Testis (tissue), 3 donors: ENCODE measurements around the gene CRADD. TPM values are rescaled to one million over a fixed set of nuclear protein-coding genes. Genes with fewer than 3 reads are reported as not detected.

ENCODE experiments used
- DNase-seq: peaks from one replicate; pipeline ENCODE4 v3.0.0-alpha.2; 2019
- H3K27ac ChIP-seq, 2 donors: fragments of 200-600 bp; sonication (generic); one replicate each; pipeline ENCODE4 v1.5.1; 2019
- H3K27me3 ChIP-seq: fragments of 200-600 bp; sonication (generic); one replicate; pipeline ENCODE4 v1.5.1; 2019
- H3K36me3 ChIP-seq: fragments of 200-600 bp; sonication (generic); one replicate; pipeline ENCODE4 v1.5.1; 2017; ENCODE audit warnings: low read depth; ENCODE audit errors: missing control alignments
- H3K4me1 ChIP-seq: fragments of 200-600 bp; sonication (generic); one replicate; pipeline ENCODE4 v1.5.1; 2019
- H3K4me3 ChIP-seq, 2 donors: fragments of 200-600 bp; sonication (generic); one replicate each; pipeline ENCODE4 v1.5.1; 2017 to 2019
- H3K9me3 ChIP-seq: fragments of 200-600 bp; sonication (generic); one replicate; pipeline ENCODE4 v1.5.1; 2017
- POLR2A ChIP-seq: fragments of 450-650 bp; IDR thresholded peaks from one replicate; pipeline ENCODE4 v1.6.1; 2017; ENCODE audit warnings: antibody characterized with exemption, mild to moderate bottlenecking, moderate library complexity
- WGBS, 2 donors: methylation state at CpG; one replicate each; pipeline ENCODE4 v1.1.5; 2018; 5-methylcytosine and 5-hydroxymethylcytosine counted together
- intact Hi-C: fragments of 100-400 bp; cut with DNase I; formaldehyde crosslinking; loops from one replicate; pipeline ENCODE4 v1.15.1; 2023; ENCODE audit warnings: low total_unique reads
- polyA plus RNA-seq: library from polyadenylated mRNA; stranded (reverse); fragments of 350-450 nt; fragmentation: Illumina TruSeq; extraction: RNeasy Lipid Tissue Mini Kit (QIAGEN cat#74804); gene quantifications from one replicate; pipeline ENCODE4 v1.2.3, GENCODE V29; 2014; ENCODE audit warnings: low read depth, low replicate concordance; ENCODE audit not compliant: insufficient read depth
- total RNA-seq, 2 donors: library from RNA; depleted of rRNA; stranded (reverse); fragments of >200 nt; gene quantifications; one replicate each; pipeline ENCODE4 v1.2.3, GENCODE V29; 2016
- TF ChIP-seq, protein P1 (sequence below), 3 experiments: fragments of 450-650 bp in 2 of 3; fragments of 200-600 bp in 1 of 3; sonication (generic) in 1 of 3; IDR thresholded peaks; one replicate each; pipeline ENCODE4 v1.5.1; 2016 to 2019; ENCODE audit warnings: antibody characterized with exemption in 3 of 3, mild to moderate bottlenecking in 2 of 3, moderate library complexity in 1 of 3

Gene CRADD
- total and polyA plus RNA-seq, 3 donors from 2014 or later = 43.2 to 53.0 (median 46.0) TPM

DNA sequence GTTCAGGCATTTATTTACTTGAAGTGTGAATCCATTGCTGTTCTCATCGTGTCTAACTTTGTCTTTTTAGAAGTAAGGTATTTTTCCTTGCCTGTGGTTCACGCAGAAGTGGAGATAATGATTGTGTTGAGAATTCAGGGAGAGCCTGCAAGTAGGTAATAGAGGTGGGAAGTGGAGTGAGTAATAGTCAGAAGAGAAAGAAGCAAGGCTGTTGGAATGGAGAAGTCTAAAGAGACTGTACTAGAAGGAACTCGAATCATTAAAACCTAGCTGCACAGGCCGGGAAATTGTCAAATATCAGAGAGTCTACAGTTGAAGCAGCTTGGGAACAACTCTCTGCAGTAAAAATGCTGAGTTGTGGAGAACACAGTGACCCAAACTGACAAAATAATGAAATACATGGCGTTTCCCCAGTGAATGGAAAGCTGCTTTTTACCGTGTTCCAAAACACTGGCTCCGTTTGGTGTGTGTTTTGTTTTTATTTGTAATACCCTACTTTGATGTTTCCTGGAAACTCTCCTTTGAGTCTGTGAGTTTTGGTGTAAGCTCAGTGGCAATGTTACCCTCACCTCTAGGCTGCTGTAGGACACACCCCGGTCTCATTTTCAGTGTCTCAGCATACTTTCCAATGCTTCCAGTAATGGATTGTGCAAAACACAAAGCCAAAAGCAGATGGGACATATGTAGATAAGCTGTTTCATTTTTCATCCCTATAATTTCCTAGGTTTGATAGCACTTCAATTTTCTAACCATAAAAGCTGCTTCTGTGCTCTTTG lies 146.6 kb downstream of the CRADD start:
- Histone ChIP-seq H3K27ac (no peak overlapping the region), H3K4me1 (peaks cover 14% of the 10 kb centered on the region), H3K27me3 (no peaks in the 10 kb centered on the region), H3K36me3 (no peaks in the 10 kb centered on the region), H3K9me3 (no peaks in the 10 kb centered on the region), H3K4me3 (no peak overlapping the region)
- intact Hi-C loops = no loop called here
- DNase-seq = no peak
- WGBS, 2 donors = 47 to 52% methylated on average over 8 of the region's 8 CpGs
- TF ChIP-seq, protein P1, sequence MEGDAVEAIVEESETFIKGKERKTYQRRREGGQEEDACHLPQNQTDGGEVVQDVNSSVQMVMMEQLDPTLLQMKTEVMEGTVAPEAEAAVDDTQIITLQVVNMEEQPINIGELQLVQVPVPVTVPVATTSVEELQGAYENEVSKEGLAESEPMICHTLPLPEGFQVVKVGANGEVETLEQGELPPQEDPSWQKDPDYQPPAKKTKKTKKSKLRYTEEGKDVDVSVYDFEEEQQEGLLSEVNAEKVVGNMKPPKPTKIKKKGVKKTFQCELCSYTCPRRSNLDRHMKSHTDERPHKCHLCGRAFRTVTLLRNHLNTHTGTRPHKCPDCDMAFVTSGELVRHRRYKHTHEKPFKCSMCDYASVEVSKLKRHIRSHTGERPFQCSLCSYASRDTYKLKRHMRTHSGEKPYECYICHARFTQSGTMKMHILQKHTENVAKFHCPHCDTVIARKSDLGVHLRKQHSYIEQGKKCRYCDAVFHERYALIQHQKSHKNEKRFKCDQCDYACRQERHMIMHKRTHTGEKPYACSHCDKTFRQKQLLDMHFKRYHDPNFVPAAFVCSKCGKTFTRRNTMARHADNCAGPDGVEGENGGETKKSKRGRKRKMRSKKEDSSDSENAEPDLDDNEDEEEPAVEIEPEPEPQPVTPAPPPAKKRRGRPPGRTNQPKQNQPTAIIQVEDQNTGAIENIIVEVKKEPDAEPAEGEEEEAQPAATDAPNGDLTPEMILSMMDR (IDR thresholded peaks at IDR 0.05) = no peak
- no peak for TF ChIP-seq POLR2A

DNA sequence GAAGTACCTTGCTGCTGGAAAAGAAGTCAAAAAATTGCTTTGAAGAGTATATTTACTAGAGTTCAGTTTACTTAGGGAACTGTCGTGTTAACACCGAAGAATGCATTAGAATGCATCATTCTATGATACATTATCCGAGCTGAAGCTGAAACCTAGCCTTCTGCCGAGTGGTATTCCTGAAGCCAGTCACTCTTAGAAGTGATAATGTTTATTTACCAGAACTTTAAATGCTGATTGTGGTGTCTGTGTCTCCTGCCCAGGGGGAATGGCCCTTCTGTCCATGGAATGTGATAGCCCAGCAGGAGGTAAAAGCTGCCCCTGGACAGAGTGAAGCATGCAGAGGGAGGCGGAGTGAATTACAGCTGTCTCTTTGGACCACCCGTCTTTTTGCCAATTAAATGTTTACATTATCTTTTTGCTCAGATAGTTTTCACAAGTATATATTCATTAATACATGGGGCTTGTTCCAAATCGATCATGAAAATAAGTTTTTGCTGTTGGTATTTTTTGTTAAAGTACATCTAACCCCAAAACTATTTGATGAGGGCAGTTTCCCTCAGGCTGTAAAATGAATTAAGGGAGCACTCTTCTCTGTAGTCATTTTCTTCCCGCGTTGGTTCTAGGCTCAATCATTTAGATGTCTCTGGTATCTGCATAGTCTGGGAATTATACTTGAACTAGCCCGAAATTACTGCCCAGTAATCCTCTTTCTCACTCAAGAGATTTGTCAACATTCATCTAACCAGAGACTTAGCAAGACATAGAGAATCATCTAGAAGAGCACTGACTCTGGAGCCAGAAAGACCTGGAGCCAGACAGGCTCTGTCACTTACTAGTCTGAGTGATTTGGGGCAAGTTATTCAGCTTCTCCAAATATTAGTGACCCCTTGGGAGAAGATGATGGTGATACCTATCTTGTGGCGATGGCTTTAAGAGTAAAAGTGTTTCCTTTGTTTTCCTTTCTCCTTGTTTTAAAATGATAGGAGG lies 147.6 kb downstream of the CRADD start:
- DNase-seq = no peak
- H3K4me1 ChIP-seq = peaks cover 11% of the 10 kb centered on the region
- TF ChIP-seq, protein P1 (IDR thresholded peaks at IDR 0.05) = no peak
- TF ChIP-seq POLR2A = no peak
- H3K9me3 ChIP-seq = no peaks in the 10 kb centered on the region
- no peak overlapping the region for H3K4me3 ChIP-seq
- 69 to 76% methylated on average over 11 of the region's 11 CpGs for WGBS, 2 donors
- H3K36me3 ChIP-seq = no peaks in the 10 kb centered on the region
- intact Hi-C loops = no loop called here
- H3K27me3 ChIP-seq = no peaks in the 10 kb centered on the region
- no peak overlapping the region for H3K27ac ChIP-seq

DNA sequence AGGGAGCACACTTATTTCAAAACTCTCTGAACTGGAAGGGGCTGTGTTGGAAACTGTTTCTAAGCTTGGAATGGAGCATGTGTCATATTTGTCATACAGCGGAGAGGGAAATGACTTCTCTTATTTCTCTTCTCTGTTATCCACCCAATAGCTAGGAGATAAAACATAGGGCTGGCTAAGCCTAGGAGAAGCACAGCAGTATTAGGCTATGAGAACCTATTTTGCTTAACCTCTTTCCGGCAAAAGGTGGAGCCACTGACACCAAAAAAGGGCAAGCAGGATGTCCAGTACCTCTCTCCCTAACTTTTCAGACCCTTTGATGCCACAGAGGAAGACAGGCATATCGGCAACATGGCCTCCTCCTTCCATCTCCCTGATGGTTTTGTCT lies 148.3 kb downstream of the CRADD start:
- TF ChIP-seq, protein P1 (IDR thresholded peaks at IDR 0.05) = no peak
- no peak for TF ChIP-seq POLR2A
- Histone ChIP-seq H3K36me3 (no peaks in the 10 kb centered on the region), H3K27me3 (no peaks in the 10 kb centered on the region), H3K27ac (no peak overlapping the region), H3K4me3 (no peak overlapping the region), H3K4me1 (peaks cover 11% of the 10 kb centered on the region), H3K9me3 (no peaks in the 10 kb centered on the region)
- 48 to 68% methylated on average over 3 of the region's 3 CpGs for WGBS, 2 donors
- no peak for DNase-seq
- intact Hi-C loops = no loop called here

DNA sequence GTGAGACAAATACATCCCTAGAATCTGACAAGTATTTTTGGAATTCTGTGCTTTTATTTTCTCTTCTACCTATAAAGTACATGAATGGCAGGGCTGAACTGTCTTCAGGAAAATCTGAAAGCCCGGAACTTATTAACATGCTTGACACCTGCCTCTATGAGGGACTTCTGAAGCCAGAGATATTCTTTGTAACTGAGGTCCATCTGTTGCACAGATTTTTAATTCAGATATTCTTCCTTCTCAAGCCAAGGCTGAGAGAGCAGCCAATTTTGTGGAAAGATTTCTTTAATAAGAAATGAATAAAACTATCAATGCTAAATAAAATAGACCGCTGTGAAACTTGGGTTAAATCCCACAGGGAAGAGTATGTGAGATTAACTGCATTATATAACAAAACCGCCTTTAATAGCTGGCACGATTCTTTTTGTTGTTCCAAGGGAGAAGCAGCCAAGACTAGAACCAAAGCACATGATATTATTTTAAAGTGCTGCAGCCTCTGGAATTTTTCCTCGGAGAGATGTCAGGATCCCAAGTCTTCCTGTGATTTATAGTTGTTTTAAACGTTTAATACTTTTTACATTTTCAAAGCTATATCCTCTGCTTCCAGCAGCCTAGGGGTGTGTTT lies 148.9 kb downstream of the CRADD start:
- TF ChIP-seq, protein P1 (IDR thresholded peaks at IDR 0.05) = no peak
- TF ChIP-seq POLR2A = no peak
- DNase-seq = no peak
- no peak overlapping the region for H3K27ac ChIP-seq
- H3K27me3 ChIP-seq = no peaks in the 10 kb centered on the region
- H3K36me3 ChIP-seq = no peaks in the 10 kb centered on the region
- intact Hi-C loops = no loop called here
- WGBS, 2 donors = 34 to 35% methylated on average over 6 of the region's 6 CpGs
- H3K9me3 ChIP-seq = no peaks in the 10 kb centered on the region
- H3K4me3 ChIP-seq = no peak overlapping the region
- H3K4me1 ChIP-seq = peaks cover 11% of the 10 kb centered on the region
